Esophagus squamous epithelium (tissue), 4 donors: ENCODE data around the gene DLG4.
A peak's percentile ranks its signal among the peaks of the same experiment; 100 is the strongest.

Experiments
- POLR2A ChIP-seq, 4 donors: fragments of 450-650 bp; IDR thresholded peaks; one replicate each; pipeline ENCODE4 v1.6.1; 2017; ENCODE audit warnings: antibody characterized with exemption in 4 of 4, mild to moderate bottlenecking in 4 of 4, moderate library complexity in 3 of 4
- TF ChIP-seq, protein P1 (sequence below), 6 experiments: fragments of 450-650 bp in 4 of 6; fragments of 200-600 bp in 2 of 6; sonication (generic) in 2 of 6; IDR thresholded peaks; one replicate each; pipeline ENCODE4 v1.5.1; 2016 to 2019; ENCODE audit warnings: antibody characterized with exemption in 6 of 6, mild to moderate bottlenecking in 4 of 6, moderate library complexity in 4 of 6

DNA sequence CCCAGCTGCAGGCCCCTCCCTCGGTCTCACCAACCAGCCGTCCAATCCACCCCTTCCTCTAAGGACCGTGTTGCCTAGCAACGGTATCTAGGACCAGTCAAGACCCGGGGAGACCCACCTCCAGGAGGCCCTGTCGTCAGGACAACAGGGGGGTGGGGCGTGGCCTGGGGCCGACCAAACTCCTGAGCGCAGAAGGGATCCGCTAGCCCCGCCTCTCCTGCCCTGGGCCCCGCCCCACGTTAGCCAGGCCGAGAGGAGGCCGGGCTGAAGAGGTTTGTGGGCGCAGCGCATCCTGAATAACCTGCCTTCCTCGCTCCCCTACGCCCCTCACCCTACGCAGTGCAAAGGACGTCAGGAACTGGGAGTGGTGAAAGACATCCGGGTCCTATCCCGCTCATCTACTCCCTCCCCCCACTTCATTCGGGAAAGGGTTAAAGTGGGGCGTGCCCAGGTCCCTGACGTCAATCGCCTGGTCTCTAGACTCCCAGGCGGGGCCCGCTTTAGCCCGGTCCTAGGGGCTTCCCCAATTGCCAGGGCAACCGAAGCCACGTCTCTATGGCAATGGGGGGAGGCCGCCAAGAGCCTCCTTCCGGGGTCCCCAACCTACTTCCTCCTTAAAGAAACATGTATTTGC, 14.7 kb downstream of the DLG4 start:
- TF ChIP-seq, protein P1, sequence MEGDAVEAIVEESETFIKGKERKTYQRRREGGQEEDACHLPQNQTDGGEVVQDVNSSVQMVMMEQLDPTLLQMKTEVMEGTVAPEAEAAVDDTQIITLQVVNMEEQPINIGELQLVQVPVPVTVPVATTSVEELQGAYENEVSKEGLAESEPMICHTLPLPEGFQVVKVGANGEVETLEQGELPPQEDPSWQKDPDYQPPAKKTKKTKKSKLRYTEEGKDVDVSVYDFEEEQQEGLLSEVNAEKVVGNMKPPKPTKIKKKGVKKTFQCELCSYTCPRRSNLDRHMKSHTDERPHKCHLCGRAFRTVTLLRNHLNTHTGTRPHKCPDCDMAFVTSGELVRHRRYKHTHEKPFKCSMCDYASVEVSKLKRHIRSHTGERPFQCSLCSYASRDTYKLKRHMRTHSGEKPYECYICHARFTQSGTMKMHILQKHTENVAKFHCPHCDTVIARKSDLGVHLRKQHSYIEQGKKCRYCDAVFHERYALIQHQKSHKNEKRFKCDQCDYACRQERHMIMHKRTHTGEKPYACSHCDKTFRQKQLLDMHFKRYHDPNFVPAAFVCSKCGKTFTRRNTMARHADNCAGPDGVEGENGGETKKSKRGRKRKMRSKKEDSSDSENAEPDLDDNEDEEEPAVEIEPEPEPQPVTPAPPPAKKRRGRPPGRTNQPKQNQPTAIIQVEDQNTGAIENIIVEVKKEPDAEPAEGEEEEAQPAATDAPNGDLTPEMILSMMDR (IDR thresholded peaks at IDR 0.05) = no peak
- peak in 2 of 4 donors; percentile 14 to 17 for TF ChIP-seq POLR2A (IDR thresholded peaks at IDR 0.05)
